CD4-positive, alpha-beta T cell (primary cell): ENCODE data around the gene GRIN2B. TPM values are rescaled to one million over a fixed set of nuclear protein-coding genes. Genes with fewer than 3 reads are reported as not detected.

Experiments
- ATAC-seq: fragments of 200-7000 bp; cut with Tn5 transposase; one replicate; pipeline ENCODE4 v1.10.0; 2022; ENCODE audit warnings: mild to moderate bottlenecking; ENCODE audit not compliant: poor library complexity
- CTCF ChIA-PET: fragments of 350-600 bp; sonication (Branson Sonifier 250); formaldehyde crosslinking; loops from one replicate; lab custom pipeline; 2021; ENCODE audit warnings: antibody characterized with exemption, inconsistent platforms; lab: Charles Lee
- POLR2A ChIA-PET: fragments of 350-600 bp; sonication (Branson Sonifier 250); formaldehyde crosslinking; loops from one replicate; lab custom pipeline; 2021; ENCODE audit warnings: antibody characterized with exemption, inconsistent platforms; lab: Charles Lee
- DNase-seq, 14 experiments: peaks; one replicate each; pipeline ENCODE4 v3.0.0-alpha.2; 2013 to 2020; ENCODE audit warnings: mixed read lengths in 2 of 14
- H3K27ac ChIP-seq, 2 donors: one replicate each; pipeline versions ENCODE4 v1.5.1 to v1.7.0; 2013; ENCODE audit warnings: low read length in 2 of 2, low read depth in 1 of 2, mild to moderate bottlenecking in 1 of 2
- H3K27me3 ChIP-seq, 2 experiments: 1 replicate in 1 of 2; 2 replicates in 1 of 2; pipeline versions ENCODE4 v1.6.1 to v1.7.0; 2013; ENCODE audit warnings: low read length in 2 of 2, control low read depth in 1 of 2, mild to moderate bottlenecking in 1 of 2, moderate library complexity in 1 of 2; ENCODE audit not compliant: insufficient read depth in 2 of 2, control insufficient read depth in 1 of 2
- H3K36me3 ChIP-seq: one replicate; pipeline ENCODE4 v1.6.1; 2013; ENCODE audit warnings: low read length, control low read depth; ENCODE audit not compliant: insufficient read depth
- H3K4me1 ChIP-seq: one replicate; pipeline ENCODE4 v1.6.1; 2013; ENCODE audit warnings: low read length, control low read depth; ENCODE audit not compliant: insufficient read depth
- H3K4me3 ChIP-seq: one replicate; pipeline ENCODE4 v1.5.1; 2013; ENCODE audit warnings: mild to moderate bottlenecking, low read length, moderate library complexity
- H3K9me3 ChIP-seq, 2 experiments: 1 replicate in 1 of 2; 2 replicates in 1 of 2; pipeline versions ENCODE4 v1.6.1 to v1.7.0; 2013; ENCODE audit warnings: low read length in 2 of 2, mild to moderate bottlenecking in 2 of 2, control low read depth in 1 of 2, moderate library complexity in 1 of 2; ENCODE audit not compliant: control insufficient read depth in 1 of 2, insufficient read depth in 1 of 2
- H3K27ac Mint-ChIP-seq: one replicate; pipeline ENCODE4 v1.8.0; 2020; ENCODE audit warnings: mixed read lengths
- H3K27me3 Mint-ChIP-seq: one replicate; pipeline ENCODE4 v1.8.0; 2021; ENCODE audit warnings: mixed read lengths
- H3K36me3 Mint-ChIP-seq: one replicate; pipeline ENCODE4 v1.8.0; 2021; ENCODE audit warnings: low read depth, mixed read lengths
- H3K4me1 Mint-ChIP-seq: one replicate; pipeline ENCODE4 v1.8.0; 2021; ENCODE audit warnings: low read depth, mixed read lengths
- H3K4me3 Mint-ChIP-seq: one replicate; pipeline ENCODE4 v1.8.0; 2020; ENCODE audit warnings: mild to moderate bottlenecking, mixed read lengths
- H3K9me3 Mint-ChIP-seq: one replicate; pipeline ENCODE4 v1.8.0; 2020; ENCODE audit warnings: mixed read lengths
- intact Hi-C, 2 experiments: fragments of 100-400 bp; cut with DNase I in 1 of 2; cut with micrococcal nuclease in 1 of 2; formaldehyde crosslinking; loops; one replicate each; pipeline versions ENCODE4 v1.15.1 to v1.9.0; 2023 to 2025; cut with DNase I, micrococcal nuclease
- total RNA-seq, 174 experiments: library from RNA in 2 of 174; stranded (reverse) in 2 of 174; gene quantifications; one replicate each; pipeline ENCODE4 v1.2.3 and lab custom pipeline; 2021 to 2026
- TF ChIP-seq, protein P1 (sequence below): fragments of 200-600 bp; IDR thresholded peaks from one replicate; pipeline ENCODE4 v1.8.0; 2022; ENCODE audit warnings: antibody characterized with exemption, mild to moderate bottlenecking

The GRIN2B gene
- total RNA-seq, 2 experiments from 2014 or later, result not detected

DNA sequence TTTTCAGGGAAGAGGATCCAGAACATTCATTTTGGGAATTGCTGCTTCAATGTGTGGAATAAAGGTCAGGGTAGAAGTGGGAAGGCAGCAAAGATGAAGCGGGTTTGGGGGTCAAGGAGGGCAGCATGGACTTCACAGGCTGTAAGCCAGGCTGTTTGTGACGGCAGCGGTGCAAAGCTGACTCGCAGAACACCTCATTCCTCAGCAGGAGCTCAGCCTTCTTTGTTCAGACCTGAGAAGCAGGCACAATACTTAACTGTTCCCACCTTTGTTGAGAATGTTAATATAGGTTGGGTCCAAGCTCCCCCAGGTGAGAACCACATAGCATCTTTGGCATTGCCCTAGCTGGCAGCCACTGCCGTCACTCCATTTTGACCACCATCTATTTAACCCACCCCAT, 16.7 kb downstream of the GRIN2B start:
- CTCF ChIA-PET, result no interaction called here
- Histone ChIP-seq H3K27me3 (no peaks in the 10 kb centered on the region), H3K27ac (no peak overlapping the region), H3K9me3 (no peaks in the 10 kb centered on the region), H3K4me3 (no peak overlapping the region), H3K4me1 (no peaks in the 10 kb centered on the region), H3K36me3 (no peaks in the 10 kb centered on the region)
- no peak overlapping the region for H3K27ac Mint-ChIP-seq
- TF ChIP-seq, protein P1, sequence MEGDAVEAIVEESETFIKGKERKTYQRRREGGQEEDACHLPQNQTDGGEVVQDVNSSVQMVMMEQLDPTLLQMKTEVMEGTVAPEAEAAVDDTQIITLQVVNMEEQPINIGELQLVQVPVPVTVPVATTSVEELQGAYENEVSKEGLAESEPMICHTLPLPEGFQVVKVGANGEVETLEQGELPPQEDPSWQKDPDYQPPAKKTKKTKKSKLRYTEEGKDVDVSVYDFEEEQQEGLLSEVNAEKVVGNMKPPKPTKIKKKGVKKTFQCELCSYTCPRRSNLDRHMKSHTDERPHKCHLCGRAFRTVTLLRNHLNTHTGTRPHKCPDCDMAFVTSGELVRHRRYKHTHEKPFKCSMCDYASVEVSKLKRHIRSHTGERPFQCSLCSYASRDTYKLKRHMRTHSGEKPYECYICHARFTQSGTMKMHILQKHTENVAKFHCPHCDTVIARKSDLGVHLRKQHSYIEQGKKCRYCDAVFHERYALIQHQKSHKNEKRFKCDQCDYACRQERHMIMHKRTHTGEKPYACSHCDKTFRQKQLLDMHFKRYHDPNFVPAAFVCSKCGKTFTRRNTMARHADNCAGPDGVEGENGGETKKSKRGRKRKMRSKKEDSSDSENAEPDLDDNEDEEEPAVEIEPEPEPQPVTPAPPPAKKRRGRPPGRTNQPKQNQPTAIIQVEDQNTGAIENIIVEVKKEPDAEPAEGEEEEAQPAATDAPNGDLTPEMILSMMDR, result no peak
- POLR2A ChIA-PET, result no interaction called here
- DNase-seq (no peak), ATAC-seq (no peak)
- intact Hi-C loops, result no loop called here
- no peaks in the 10 kb centered on the region for H3K36me3 Mint-ChIP-seq
- H3K9me3 Mint-ChIP-seq, result no peaks in the 10 kb centered on the region
- no peak overlapping the region for H3K4me3 Mint-ChIP-seq
- no peaks in the 10 kb centered on the region for H3K4me1 Mint-ChIP-seq
- H3K27me3 Mint-ChIP-seq, result peaks cover 13% of the 10 kb centered on the region

DNA sequence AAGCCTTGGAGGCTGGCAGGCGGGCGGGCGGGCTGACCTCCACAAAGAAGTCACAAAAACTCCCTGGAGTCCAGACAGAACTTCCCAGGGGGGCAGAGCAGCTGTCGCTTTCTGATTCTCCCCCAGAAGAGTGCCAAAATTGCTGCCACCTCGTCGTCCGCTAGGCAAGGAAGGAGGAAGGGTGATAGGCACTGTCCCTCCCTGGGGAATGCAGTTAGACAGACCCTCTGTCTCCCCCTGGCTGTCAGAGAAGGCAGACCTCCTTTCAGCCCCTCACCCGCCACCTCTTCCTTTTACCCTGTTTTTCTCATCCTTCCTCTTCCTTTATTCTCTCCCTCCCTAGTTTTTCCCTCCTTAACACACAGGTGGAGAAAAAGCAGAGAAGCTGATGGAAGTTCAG, 18.7 kb downstream of the GRIN2B start:
- Mint-ChIP-seq H3K9me3 (no peaks in the 10 kb centered on the region), H3K27me3 (peaks cover 17% of the 10 kb centered on the region), H3K36me3 (no peaks in the 10 kb centered on the region), H3K4me1 (no peaks in the 10 kb centered on the region), H3K4me3 (no peak overlapping the region), H3K27ac (no peak overlapping the region)
- no peak overlapping the region for H3K27ac ChIP-seq
- H3K4me3 ChIP-seq, result no peak overlapping the region
- no peaks in the 10 kb centered on the region for H3K9me3 ChIP-seq
- no peaks in the 10 kb centered on the region for H3K4me1 ChIP-seq
- no peaks in the 10 kb centered on the region for H3K36me3 ChIP-seq
- no peaks in the 10 kb centered on the region for H3K27me3 ChIP-seq
- no peak for ATAC-seq
- intact Hi-C loops, result no loop called here
- DNase-seq, result no peak
- CTCF ChIA-PET, result no interaction called here
- TF ChIP-seq, protein P1, result no peak
- POLR2A ChIA-PET, result no interaction called here

DNA sequence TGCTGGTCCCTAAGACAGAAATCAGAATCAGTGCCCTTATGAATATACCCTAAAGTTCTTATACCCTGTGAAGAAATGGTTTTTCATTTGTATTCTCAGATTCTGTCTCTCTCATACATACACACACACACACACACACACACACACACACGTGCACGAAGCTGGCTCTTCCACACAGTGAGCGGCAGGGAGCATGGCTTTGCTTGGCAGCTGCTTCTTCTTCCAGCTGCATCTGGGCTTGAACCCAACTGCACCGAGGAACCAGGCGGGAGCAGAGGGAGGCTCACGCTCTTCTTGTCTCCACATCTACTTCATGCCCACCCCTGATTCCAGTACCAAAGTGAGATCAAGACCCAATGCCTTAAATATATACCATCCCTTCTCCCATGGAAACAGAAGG, 19.4 kb downstream of the GRIN2B start:
- Mint-ChIP-seq H3K9me3 (no peaks in the 10 kb centered on the region), H3K27me3 (peaks cover 16% of the 10 kb centered on the region), H3K4me1 (no peaks in the 10 kb centered on the region), H3K4me3 (no peak overlapping the region), H3K27ac (no peak overlapping the region), H3K36me3 (no peaks in the 10 kb centered on the region)
- DNase-seq, result no peak
- H3K4me3 ChIP-seq, result no peak overlapping the region
- ChIA-PET POLR2A (no interaction called here), CTCF (no interaction called here)
- H3K36me3 ChIP-seq, result no peaks in the 10 kb centered on the region
- no peaks in the 10 kb centered on the region for H3K4me1 ChIP-seq
- no peak overlapping the region for H3K27ac ChIP-seq
- no peak for ATAC-seq
- no peaks in the 10 kb centered on the region for H3K9me3 ChIP-seq
- no peaks in the 10 kb centered on the region for H3K27me3 ChIP-seq
- intact Hi-C loops, result no loop called here
- TF ChIP-seq, protein P1, result no peak
